Activated T-cell treated with anti-CD3 and anti-CD28 coated beads for 48 hours (primary cell): ENCODE results near the gene HAPLN3.
"Not testable (repeated sequence)": the region's sequence is repeated elsewhere in the genome, so short reads cannot be mapped to it uniquely, and the experiment has no call there.

Experiments used
- DNase-seq: peaks from one replicate; pipeline ENCODE4 v3.0.0-alpha.2; 2020; ENCODE audit warnings: low read depth

The HAPLN3 gene

GRCh38 chr15:88894819-88895767 is at the start of gene HAPLN3:
Gene HAPLN3, minus strand, starts transcription at chr15:88895544. Its CDS starts 8,246 bp downstream, at chr15:88887298.
- DNase-seq: peak; percentile 63

- DNase-seq: no peak
Measured at GRCh38 chr15:88940110-88940675, 44.8 kb upstream of the HAPLN3 start.

- DNase-seq: no peak
Measured at GRCh38 chr15:88939486-88939806, 44.1 kb upstream of the HAPLN3 start.

GRCh38 chr15:88938802-88939485 is 43.6 kb upstream of the HAPLN3 start:
- DNase-seq: no peak

- not testable (repeated sequence) for DNase-seq
Measured at GRCh38 chr15:88934449-88934848, 39.1 kb upstream of the HAPLN3 start.

GRCh38 chr15:88932875-88933330 is 37.6 kb upstream of the HAPLN3 start:
- no peak for DNase-seq

GRCh38 chr15:88932271-88932874 is 37.0 kb upstream of the HAPLN3 start:
- no peak for DNase-seq

- no peak for DNase-seq
Measured at GRCh38 chr15:88930579-88930978, 35.2 kb upstream of the HAPLN3 start.

GRCh38 chr15:88929358-88930098 is 34.2 kb upstream of the HAPLN3 start:
- DNase-seq: not testable (repeated sequence)

- not testable (repeated sequence) for DNase-seq
Measured at GRCh38 chr15:88928192-88928591, 32.8 kb upstream of the HAPLN3 start.

GRCh38 chr15:88925648-88926047 is 30.3 kb upstream of the HAPLN3 start:
- not testable (repeated sequence) for DNase-seq

GRCh38 chr15:88920892-88921435 is 25.6 kb upstream of the HAPLN3 start:
- not testable (repeated sequence) for DNase-seq

GRCh38 chr15:88920186-88920891 is 25.0 kb upstream of the HAPLN3 start:
- no peak for DNase-seq

GRCh38 chr15:88918738-88919137 is 23.4 kb upstream of the HAPLN3 start:
- DNase-seq: peak; percentile 50

GRCh38 chr15:88917760-88918159 is 22.4 kb upstream of the HAPLN3 start:
- DNase-seq: no peak

GRCh38 chr15:88915354-88915753 is 20.0 kb upstream of the HAPLN3 start:
- no peak for DNase-seq

- no peak for DNase-seq
Measured at GRCh38 chr15:88913850-88914169, 18.5 kb upstream of the HAPLN3 start.

GRCh38 chr15:88913017-88913849 is 17.9 kb upstream of the HAPLN3 start, which contains the start of gene MFGE8:
Gene MFGE8, minus strand, starts transcription at chr15:88913379. Its CDS starts 60 bp downstream, at chr15:88913319.
- peak; percentile 64 for DNase-seq

- DNase-seq: no peak
Measured at GRCh38 chr15:88912500-88912921, 17.2 kb upstream of the HAPLN3 start.

- no peak for DNase-seq
Measured at GRCh38 chr15:88911766-88912118, 16.4 kb upstream of the HAPLN3 start.
